CD14-positive monocyte (primary cell): ENCODE data around the gene TOP2B. TPM values are rescaled to one million over a fixed set of nuclear protein-coding genes. Genes with fewer than 3 reads are reported as not detected.

Experiments
- DNase-seq, 3 donors: peaks; one replicate each; pipeline ENCODE4 v3.0.0-alpha.2; 2011 to 2022
- H2AFZ ChIP-seq: 2 replicates; pipeline ENCODE4 v1.6.0; 2012; ENCODE audit warnings: mild to moderate bottlenecking, low read depth, low read length, inconsistent platforms; ENCODE audit not compliant: insufficient read depth, poor library complexity, severe bottlenecking
- H3K27ac ChIP-seq, 2 donors: 1 replicate in 1 of 2; 2 replicates in 1 of 2; pipeline ENCODE4 v1.5.1; 2012 to 2013; ENCODE audit warnings: low read length in 2 of 2, control low read depth in 1 of 2, inconsistent platforms in 1 of 2, low read depth in 1 of 2, mild to moderate bottlenecking in 1 of 2
- H3K27me3 ChIP-seq, 2 donors: one replicate each; pipeline versions ENCODE4 v1.6.0 to v1.6.1; 2011 to 2013; ENCODE audit warnings: low read length in 2 of 2; ENCODE audit not compliant: control insufficient read depth in 2 of 2, insufficient read depth in 2 of 2
- H3K36me3 ChIP-seq, 2 donors: replicated peaks in 1 of 2; 1 replicate in 1 of 2; 2 replicates in 1 of 2; pipeline versions ENCODE4 v1.5.1 to v1.6.1; 2012 to 2013; ENCODE audit warnings: low read length in 2 of 2, control low read depth in 1 of 2, inconsistent platforms in 1 of 2, mild to moderate bottlenecking in 1 of 2; ENCODE audit not compliant: insufficient read depth in 2 of 2, control insufficient read depth in 1 of 2
- H3K4me1 ChIP-seq, 2 donors: 1 replicate in 1 of 2; 2 replicates in 1 of 2; pipeline versions ENCODE4 v1.5.1 to v1.6.1; 2012 to 2013; ENCODE audit warnings: low read length in 2 of 2, control low read depth in 1 of 2, inconsistent platforms in 1 of 2, mild to moderate bottlenecking in 1 of 2, moderate library complexity in 1 of 2; ENCODE audit not compliant: insufficient read depth in 2 of 2, control insufficient read depth in 1 of 2
- H3K4me2 ChIP-seq: replicated peaks from 2 replicates; pipeline ENCODE3; 2012; ENCODE audit warnings: low read length, moderate library complexity, mild to moderate bottlenecking; ENCODE audit not compliant: poor library complexity, severe bottlenecking; ENCODE audit errors: extremely low read depth
- H3K4me3 ChIP-seq, 3 experiments: fragments of 200-600 bp in 1 of 3; sonication (generic) in 1 of 3; replicated peaks in 1 of 3; 1 replicate in 2 of 3; 2 replicates in 1 of 3; pipeline ENCODE4 v1.5.1; 2011 to 2013; ENCODE audit warnings: low read length in 3 of 3, mild to moderate bottlenecking in 3 of 3, control low read depth in 2 of 3, low read depth in 2 of 3, inconsistent platforms in 1 of 3, moderate library complexity in 1 of 3
- H3K79me2 ChIP-seq: 2 replicates; pipeline ENCODE4 v1.6.0; 2012; ENCODE audit warnings: mild to moderate bottlenecking, control low read depth, inconsistent platforms, low read length, moderate library complexity; ENCODE audit not compliant: insufficient read depth
- H3K9ac ChIP-seq: 2 replicates; pipeline ENCODE4 v1.6.0; 2017; ENCODE audit warnings: low read length, mild to moderate bottlenecking; ENCODE audit not compliant: insufficient read depth, poor library complexity, severe bottlenecking
- H3K9me3 ChIP-seq, 2 donors: replicated peaks in 1 of 2; 1 replicate in 1 of 2; 2 replicates in 1 of 2; pipeline versions ENCODE4 v1.5.1 to v1.6.1; 2012 to 2013; ENCODE audit warnings: low read length in 2 of 2, control low read depth in 1 of 2; ENCODE audit not compliant: control insufficient read depth in 1 of 2, insufficient read depth in 1 of 2
- H4K20me1 ChIP-seq: 2 replicates; pipeline ENCODE4 v1.6.0; 2012; ENCODE audit warnings: mild to moderate bottlenecking, low read length, control low read depth, moderate library complexity; ENCODE audit not compliant: insufficient read depth
- H3K27ac Mint-ChIP-seq, 7 donors: one replicate each; pipeline ENCODE4 v1.8.0; 2020; ENCODE audit warnings: mild to moderate bottlenecking in 7 of 7, mixed read lengths in 7 of 7, moderate library complexity in 6 of 7, inconsistent platforms in 2 of 7
- H3K27me3 Mint-ChIP-seq, 3 donors: one replicate each; pipeline ENCODE4 v1.8.0; 2021 to 2022; ENCODE audit warnings: low read depth in 3 of 3, mild to moderate bottlenecking in 3 of 3, mixed read lengths in 3 of 3, moderate library complexity in 3 of 3, inconsistent platforms in 1 of 3
- H3K36me3 Mint-ChIP-seq, 2 donors: one replicate each; pipeline ENCODE4 v1.8.0; 2020; ENCODE audit warnings: mixed read lengths in 2 of 2, inconsistent platforms in 1 of 2, mild to moderate bottlenecking in 1 of 2
- H3K4me1 Mint-ChIP-seq: one replicate; pipeline ENCODE4 v1.8.0; 2020; ENCODE audit warnings: mild to moderate bottlenecking, mixed read lengths
- H3K4me3 Mint-ChIP-seq, 2 donors: one replicate each; pipeline ENCODE4 v1.8.0; 2020; ENCODE audit warnings: mild to moderate bottlenecking in 2 of 2, mixed read lengths in 2 of 2, moderate library complexity in 1 of 2
- H3K9me3 Mint-ChIP-seq, 7 donors: one replicate each; pipeline ENCODE4 v1.8.0; 2020 to 2022; ENCODE audit warnings: mixed read lengths in 7 of 7, mild to moderate bottlenecking in 6 of 7, moderate library complexity in 6 of 7, inconsistent platforms in 2 of 7
- CTCF ChIP-seq: fragments of 200-600 bp; IDR thresholded peaks from one replicate; pipeline ENCODE4 v1.8.0; 2022; ENCODE audit warnings: antibody characterized with exemption, mild to moderate bottlenecking
- WGBS: methylation state at CpG from one replicate; pipeline ENCODE4 v1.1.5; 2013; ENCODE audit warnings: missing lambda C conversion rate; ENCODE audit not compliant: insufficient coverage; 5-methylcytosine and 5-hydroxymethylcytosine counted together
- intact Hi-C, 2 donors: fragments of 100-400 bp; cut with micrococcal nuclease; formaldehyde crosslinking; loops; one replicate each; pipeline versions ENCODE4 v1.15.0 to v1.15.1; 2023
- polyA plus RNA-seq, 3 donors: library from polyadenylated mRNA; depleted of rRNA in 1 of 3; unstranded in 2 of 3; stranded (reverse) in 1 of 3; fragments of 300-500 nt in 2 of 3; fragments of >200 nt in 1 of 3; fragmentation: Illumina TruSeq in 2 of 3; gene quantifications; 1 replicate in 2 of 3; 2 replicates in 1 of 3; pipeline ENCODE4 v1.2.3, GENCODE V29; 2012 to 2021

The TOP2B gene
- polyA plus RNA-seq, 3 donors, result 21.4 to 27.0 (median 26.1) TPM

- Histone ChIP-seq H3K9me3 (no peaks in the 10 kb centered on the region), H2AFZ (no peak overlapping the region), H3K27ac (no peak overlapping the region), H3K4me2 (no peak overlapping the region), H3K36me3 (no peaks in the 10 kb centered on the region), H3K9ac (no peak overlapping the region), H3K79me2 (no peaks in the 10 kb centered on the region), H4K20me1 (no peaks in the 10 kb centered on the region), H3K4me1 (no peaks in the 10 kb centered on the region), H3K4me3 (no peak overlapping the region), H3K27me3 (no peaks in the 10 kb centered on the region)
- no peak overlapping the region for H3K4me3 Mint-ChIP-seq
- H3K36me3 Mint-ChIP-seq, result no peaks in the 10 kb centered on the region
- H3K27me3 Mint-ChIP-seq, result peaks cover 0 to 1% (median 0%) of the 10 kb centered on the region in 3 donors
- no peak for DNase-seq
- peaks cover 0 to 2% (median 0%) of the 10 kb centered on the region in 7 donors for H3K9me3 Mint-ChIP-seq
- intact Hi-C loops, result loop anchor here (10.0 kb wide), 2 partner anchors 145 to 905 kb away; no protein-coding TSS in a partner anchor
- 58% methylated on average over 2 of the region's 8 CpGs for WGBS
- no peak for TF ChIP-seq CTCF
- H3K4me1 Mint-ChIP-seq, result peaks cover 8% of the 10 kb centered on the region
- H3K27ac Mint-ChIP-seq, result no peak overlapping the region
Measured at GRCh38 chr3:25589783-25590258, 74.9 kb downstream of the TOP2B start.

GRCh38 chr3:25589104-25589782 lies 75.5 kb downstream of the TOP2B start:
- Histone ChIP-seq H3K27ac (no peak overlapping the region), H3K4me2 (no peak overlapping the region)
- 100% methylated on average over 2 of the region's 4 CpGs for WGBS

More at GRCh38 chr3:25589104-25589782, 75.5 kb downstream of the TOP2B start:
- H3K4me1 Mint-ChIP-seq, result peaks cover 8% of the 10 kb centered on the region
- peaks cover 0 to 2% (median 0%) of the 10 kb centered on the region in 7 donors for H3K9me3 Mint-ChIP-seq
- H3K27ac Mint-ChIP-seq, result no peak overlapping the region
- Histone ChIP-seq H3K4me3 (no peak overlapping the region), H3K27me3 (no peaks in the 10 kb centered on the region), H4K20me1 (no peaks in the 10 kb centered on the region), H3K9ac (no peak overlapping the region), H2AFZ (no peak overlapping the region), H3K4me1 (no peaks in the 10 kb centered on the region), H3K79me2 (no peaks in the 10 kb centered on the region), H3K9me3 (no peaks in the 10 kb centered on the region), H3K36me3 (no peaks in the 10 kb centered on the region)
- no peak overlapping the region for H3K4me3 Mint-ChIP-seq
- peaks cover 0 to 4% (median 0%) of the 10 kb centered on the region in 3 donors for H3K27me3 Mint-ChIP-seq
- intact Hi-C loops, result loop anchor here in 1 of 2 donors (10.0 kb wide), 1 partner anchor 144 kb away; no protein-coding TSS in a partner anchor
- no peaks in the 10 kb centered on the region for H3K36me3 Mint-ChIP-seq
- no peak for TF ChIP-seq CTCF
- no peak for DNase-seq
